Activated CD4-positive, alpha-beta T cell treated with anti-CD3 and anti-CD28 coated beads, Interleukin-2, amount 50 U/mL, for 1 hour (primary cell): ENCODE measurements around the gene SPSB1.

Experiments used
- DNase-seq: peaks from one replicate; pipeline ENCODE4 v3.0.0-alpha.2; 2020

The SPSB1 gene

DNA sequence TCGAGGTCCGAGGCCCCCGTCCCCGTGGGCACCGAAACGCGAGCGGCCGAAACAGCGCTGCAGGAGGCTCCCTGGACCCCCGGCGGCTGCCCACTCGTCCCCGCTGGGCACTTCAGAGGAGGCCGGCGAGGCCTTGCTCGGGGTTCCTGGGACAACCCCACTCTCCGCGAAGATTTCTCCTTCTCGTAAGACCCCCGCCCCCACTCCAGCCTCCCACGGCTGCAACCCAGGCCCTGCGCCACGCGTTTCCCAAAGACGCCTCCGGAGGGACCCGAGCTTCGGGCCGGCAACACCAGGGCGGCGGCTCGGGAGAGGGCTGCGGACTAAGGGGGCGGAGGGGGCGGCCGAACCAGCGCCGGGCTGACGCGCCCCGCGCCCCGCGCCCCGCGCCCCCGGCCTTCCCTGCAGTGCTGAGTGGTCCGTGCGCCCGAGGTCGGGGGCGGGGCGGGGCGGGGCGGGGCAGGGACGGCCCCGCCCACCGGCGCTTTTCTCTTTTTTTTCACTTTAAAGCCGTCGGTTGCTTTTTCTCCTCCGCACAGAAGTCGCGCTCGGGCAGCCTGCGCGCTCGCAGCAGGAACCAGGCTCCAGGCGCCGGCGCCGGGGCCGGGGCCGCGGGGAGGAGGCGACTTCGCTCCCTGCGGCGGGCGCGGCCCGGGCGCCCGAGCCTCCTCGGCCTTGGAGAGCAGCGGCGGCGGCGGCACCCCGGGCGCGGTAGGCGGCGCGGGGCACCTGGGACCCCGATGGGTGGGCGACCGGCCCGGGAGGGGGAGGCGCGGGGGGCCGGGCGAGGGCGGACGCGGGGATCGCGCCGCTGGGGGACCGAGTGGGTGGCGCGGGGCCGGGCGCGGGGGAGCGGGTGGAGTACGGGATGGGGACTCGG lies at the start of gene SPSB1:
SPSB1 (plus strand) TSS at position 534 of the 880 bp plus-strand sequence. CDS start 62,998 bp downstream, outside the sequence.
- DNase-seq, result peak; percentile 65

DNA sequence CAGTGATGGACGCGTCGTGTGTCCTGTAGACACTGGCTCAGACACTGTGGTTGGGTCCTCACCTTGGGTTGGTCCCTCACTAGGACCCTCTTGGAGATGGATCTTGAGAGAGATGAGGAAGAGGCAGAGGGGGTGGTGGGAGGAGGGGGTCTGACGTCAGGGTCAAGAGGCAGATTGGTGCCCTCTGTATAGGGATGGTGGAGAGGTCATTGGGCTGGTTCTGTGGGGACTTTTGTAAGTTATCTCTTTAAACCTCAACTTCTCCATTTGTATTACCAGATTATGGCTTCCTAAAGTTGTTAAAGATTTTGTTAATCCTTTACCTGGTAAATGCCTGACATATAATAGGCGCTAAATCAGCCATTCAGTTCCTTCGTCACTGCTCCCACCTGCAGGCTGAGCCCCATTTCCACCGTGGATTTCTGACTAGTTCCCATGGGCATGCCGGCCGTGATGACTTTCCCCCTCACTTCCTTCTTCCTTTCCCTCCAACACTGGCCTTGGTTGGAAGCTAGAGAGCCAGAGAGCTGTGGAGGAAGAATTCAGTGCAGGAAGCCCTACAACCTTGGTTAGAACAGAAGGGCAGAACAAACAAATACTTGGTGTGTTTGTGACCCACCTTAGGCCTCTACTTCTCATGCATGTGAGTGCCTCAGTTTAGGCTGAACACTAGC lies 49.5 kb upstream of the SPSB1 start:
- DNase-seq, result no peak

DNA sequence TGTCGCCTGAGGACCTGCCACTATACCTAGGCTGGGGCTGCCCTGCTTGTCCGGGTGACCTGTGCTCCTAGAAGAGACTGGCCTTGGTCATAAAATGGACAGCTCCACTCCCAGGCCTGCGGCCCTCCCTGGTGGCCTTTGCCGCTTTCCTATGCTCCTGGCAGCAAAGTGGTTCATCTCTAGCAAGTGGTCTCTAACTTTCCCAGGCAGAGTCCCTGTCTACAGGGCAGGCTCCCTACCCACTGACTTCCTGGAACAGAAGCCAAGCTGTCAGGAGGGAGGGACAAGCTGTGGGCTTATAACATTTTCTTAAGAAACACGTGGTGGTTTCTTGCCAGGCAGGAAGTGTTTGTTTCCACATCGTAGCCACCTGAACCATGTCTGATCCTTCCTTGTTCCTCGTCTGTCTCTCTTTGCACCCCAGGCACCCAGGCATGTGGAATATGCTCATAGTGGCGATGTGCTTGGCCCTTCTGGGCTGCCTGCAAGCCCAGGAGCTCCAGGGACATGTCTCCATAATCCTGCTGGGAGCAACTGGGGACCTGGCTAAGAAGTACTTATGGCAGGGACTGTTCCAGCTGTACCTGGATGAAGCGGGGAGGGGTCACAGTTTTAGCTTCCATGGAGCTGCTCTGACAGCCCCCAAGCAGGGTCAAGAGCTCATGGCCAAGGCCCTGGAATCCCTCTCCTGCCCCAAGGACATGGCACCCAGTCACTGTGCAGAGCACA lies 48.0 kb upstream of the SPSB1 start:
- no peak for DNase-seq

DNA sequence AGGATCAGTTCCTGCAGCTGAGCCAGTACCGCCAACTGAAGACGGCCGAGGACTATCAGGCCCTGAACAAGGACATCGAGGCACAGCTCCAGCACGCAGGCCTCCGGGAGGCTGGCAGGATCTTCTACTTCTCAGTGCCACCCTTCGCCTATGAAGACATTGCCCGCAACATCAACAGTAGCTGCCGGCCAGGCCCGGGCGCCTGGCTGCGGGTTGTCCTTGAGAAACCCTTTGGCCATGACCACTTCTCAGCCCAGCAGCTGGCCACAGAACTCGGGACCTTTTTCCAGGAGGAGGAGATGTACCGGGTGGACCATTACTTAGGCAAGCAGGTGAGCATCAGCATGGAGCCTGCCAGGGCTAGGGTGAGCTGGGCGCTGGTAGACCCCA lies 47.5 kb upstream of the SPSB1 start:
- DNase-seq, result no peak

DNA sequence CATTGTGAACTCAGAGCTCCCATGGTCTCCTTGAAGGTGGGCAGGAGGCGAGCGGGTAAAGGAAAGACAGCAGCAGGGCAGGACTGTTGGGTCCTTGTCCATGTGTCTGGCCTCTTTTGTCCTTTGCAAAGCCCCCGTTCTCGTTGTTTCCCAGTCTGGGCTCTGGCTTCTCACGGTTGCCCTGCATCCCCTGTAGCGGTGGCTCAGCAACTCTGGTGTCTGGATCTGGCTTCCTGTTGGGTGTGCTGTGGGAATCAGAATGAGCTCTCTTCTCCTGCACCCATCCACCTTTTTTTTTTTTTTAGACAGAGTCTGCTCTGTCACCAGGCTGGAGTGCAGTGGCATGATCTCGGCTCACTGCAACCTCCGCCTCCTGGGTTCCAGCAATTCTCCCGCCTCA lies 47.0 kb upstream of the SPSB1 start:
- no peak for DNase-seq

DNA sequence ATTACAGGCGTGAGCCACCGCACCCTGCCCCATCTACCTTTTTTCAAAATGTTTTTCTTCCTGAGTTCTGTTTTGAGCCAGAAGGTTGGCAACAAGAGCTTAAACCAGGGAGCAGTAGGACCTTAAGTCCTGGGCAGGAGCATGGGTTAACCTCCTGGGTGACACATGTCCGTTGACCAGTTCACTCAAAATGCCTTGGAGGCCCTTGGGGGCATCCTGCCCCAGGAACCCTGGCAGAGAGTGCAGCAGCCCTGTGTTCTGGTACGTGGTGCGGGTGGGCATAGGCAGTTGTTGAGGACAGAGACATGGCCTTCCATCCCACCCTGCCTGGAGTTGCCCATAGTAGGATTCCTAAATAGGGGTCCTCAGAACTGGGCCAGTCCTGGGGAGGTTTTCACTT lies 46.5 kb upstream of the SPSB1 start:
- DNase-seq, result no peak

DNA sequence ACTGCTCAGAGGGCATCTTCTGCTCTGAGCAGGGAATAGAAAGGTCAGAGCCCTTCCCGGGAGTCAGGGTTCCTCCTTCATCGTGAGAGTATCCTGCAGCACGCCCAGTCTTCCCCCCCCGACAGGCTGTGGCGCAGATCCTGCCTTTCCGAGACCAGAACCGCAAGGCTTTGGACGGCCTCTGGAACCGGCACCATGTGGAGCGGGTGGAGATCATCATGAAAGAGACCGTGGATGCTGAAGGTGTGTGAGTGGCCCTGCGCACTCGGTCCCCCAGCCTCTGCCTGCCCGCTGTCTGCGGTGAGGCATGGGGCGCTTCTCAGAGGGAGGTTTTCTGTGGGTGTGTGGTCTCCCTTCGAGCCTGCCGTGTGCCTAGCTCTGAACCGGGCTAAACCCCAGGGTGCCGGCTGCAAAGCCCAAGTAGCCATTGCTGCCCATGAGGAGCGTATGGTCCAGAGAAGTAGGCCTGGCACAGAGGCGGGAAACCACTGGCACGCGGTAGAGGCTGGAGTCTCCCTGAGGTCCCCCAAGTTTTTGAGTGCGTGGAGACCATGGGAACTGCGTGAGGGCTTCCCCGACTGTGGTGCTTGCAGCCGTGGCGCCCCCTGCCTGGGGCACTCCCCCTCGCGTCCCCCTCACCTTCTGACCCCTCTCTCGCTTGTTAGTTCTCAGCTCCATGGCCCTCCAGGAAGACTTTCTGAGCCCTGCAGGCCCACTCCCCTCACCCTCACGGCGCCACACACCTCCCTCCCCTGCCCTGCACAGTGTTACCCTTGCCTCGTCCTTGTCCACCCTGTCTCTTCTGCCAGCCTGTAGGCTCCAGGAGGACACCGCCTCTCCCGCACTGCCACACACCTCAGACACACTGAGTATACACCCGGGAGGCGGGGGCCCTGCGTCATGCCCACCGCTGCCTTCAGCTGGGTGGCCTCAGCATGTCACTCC lies 45.6 kb upstream of the SPSB1 start:
- DNase-seq, result no peak

DNA sequence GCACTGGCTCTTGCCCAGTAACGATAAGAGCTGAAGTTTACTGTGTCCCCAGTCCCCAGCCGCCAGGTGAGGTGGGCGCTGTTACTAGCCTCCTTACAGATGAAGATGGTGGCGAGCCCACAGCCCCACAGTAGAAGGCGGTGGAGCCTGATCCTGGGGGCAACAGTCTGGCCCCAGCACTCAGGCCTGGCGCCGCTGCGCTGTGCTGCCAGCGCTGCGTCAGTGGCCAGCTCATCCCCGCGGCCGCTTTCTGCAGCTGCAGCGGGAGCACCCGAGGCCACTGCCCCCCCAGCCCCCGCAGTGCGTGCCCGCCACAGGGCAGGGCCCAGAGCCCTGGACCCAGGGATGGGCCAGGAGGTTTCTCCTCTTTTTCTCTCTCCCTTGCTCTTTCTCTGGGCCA lies 44.8 kb upstream of the SPSB1 start:
- DNase-seq, result no peak

DNA sequence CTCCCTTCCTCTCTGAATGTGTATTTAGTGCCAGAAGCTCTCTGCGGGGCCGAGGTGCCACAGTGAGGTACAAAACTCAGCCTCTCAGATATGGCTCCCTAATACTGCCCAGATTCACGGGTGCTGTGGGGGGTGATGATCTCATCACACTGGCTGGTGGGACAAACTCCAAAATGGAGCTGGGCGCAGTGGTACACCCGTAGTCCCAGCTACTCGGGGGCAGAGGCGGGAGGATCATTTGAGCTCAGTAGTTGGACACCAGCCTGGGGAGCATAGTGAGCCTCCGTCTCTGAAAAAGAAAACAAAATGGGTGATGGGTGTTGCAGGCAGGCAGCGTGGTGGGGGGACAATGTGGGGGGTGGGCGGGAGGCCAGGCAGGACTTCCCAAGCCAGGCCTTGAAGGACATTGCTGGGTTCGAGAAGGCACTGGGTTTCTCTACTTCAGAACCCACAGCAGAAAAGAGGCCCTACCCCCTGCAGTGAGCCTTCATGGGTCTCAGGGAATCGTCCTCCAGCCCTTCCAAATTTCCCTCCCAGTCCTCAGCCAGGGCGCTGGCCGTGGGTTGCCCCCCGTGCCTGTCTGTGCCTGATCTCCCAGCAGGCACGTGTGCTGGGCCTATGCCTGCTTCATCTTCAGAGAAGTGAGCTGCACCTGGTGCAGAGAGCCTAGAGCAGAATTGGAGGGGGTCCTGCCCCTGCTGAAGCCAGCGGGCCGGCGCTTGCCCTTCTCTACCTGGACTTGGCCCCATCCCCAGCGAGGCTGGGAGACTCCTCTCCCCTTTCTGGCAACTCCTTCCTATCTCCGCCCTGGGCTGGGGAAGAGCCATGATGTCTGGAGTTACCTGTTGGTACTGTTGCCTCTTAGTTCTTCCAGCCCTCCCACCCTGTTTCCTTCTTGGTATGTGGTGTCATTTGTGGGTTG lies 44.1 kb upstream of the SPSB1 start:
- DNase-seq, result no peak

DNA sequence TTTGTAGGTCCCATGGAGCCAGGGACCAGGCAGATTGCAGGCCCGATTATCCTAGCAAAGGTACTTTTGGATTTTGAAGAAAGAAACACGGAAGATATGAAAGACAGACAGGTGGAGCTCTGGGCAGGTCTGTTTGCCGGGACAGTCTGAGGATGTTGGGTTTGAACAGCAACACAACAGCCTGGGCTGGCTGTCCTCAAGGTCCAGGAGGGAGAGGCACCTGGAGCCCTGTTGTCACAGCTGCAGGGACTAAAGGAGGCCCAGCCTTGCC lies 43.5 kb upstream of the SPSB1 start:
- DNase-seq, result no peak

DNA sequence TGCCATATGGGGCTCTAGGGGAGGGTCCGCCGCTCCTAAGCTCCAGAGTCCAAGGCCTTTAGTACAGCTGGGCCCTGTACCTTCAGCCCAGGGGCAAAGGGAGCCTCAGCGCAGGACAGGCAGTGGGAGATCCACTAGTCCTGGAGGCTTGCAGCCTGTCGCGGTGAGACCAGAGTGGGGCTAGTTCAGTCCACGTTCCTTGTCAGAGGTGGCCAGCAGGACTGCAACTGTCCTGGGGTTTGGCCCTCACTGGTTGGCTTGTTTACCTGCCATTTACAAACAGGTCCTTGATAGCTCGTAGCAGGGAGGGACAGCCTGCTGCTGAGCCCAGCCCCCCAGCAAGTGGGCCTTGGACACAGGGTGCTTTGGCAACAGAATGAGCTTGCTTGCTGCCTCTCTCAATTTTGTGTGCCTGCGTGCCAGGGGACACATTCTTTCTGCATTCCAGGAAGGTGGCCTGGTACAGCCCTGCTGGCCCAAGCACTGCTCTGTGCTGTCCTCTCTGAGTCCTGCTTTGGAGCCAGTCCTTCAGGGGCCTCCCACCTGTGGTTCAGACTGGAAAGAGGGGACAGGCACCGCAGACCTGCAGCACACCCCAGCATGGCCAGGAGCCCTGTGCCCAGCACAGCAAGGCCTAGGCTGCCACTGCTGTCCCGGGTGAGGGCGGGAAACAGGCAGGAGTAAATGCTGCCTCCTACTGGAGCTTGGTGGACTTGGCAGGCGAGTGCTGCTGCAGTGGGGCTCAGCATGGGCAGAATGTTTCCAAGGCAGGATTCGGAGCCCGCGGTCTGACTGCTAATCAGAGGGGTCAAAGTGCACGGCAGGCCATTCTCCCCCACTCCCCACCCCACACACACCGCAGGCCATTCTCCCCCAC lies 42.9 kb upstream of the SPSB1 start:
- peak; percentile 10 for DNase-seq

DNA sequence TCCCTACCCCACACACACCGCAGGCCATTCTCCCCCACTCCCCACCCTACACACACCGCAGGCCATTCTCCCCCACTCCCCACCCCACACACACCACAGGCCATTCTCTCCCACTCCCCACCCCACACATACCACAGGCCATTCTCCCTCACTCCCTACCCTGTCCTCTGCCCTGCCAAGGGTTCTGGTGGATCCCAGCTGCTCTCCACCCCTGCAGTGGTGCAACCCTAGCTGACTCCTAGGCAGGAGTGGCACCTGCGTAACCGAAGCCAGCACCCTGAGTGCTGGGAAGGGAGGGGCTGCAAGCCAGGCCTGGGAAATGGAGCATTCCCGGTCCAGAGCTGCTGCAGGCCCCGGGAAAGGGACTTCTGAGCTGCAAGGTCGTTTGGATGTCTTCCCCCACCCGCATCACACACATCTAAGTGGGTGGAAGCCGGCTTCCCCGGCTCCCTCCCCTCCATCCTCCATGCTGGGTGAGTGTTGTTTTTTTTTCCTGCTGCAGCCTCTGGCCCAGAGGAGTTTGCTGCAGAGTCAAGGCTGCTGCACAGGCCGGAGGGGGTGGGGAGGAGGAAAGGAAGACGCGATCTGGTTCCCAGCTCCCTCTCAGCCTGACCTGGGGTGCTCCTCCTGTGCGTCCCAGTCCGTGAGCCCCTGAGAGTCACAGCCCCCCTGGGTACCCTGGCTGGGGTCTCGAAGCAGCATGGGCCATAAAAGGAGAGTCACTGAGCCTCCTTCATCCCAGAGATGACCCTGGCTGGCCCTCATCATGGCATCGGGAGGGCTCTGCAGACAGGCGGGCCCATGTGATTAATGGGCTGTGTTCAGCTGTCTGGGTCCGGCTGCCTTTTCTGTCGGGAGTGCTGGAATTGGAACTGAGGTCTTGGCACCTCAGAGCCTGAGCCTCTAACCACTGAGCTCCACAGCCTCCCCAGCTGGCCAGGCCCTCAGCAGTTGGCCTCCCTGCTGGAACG lies 42.0 kb upstream of the SPSB1 start:
- DNase-seq, result no peak

DNA sequence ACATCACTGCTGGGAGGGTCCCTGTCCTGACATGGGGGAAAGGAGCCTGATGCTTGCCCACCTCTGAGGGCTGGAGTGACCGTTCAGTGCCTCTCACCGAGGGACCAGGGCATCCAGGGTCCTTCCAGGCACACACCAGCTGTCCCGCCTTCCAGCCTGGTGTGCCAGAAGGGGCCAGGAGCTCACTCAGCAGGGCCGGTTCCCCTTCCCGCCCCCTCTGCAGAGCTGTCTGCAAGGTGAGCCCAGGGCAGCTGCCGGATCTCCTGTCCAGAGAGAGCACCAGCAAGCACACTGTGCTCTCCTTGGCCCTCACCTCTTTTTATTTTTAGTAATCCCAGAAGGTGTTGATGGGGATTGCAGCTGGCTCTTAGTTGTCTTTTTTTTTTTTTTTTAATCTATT lies 41.2 kb upstream of the SPSB1 start:
- DNase-seq, result no peak

DNA sequence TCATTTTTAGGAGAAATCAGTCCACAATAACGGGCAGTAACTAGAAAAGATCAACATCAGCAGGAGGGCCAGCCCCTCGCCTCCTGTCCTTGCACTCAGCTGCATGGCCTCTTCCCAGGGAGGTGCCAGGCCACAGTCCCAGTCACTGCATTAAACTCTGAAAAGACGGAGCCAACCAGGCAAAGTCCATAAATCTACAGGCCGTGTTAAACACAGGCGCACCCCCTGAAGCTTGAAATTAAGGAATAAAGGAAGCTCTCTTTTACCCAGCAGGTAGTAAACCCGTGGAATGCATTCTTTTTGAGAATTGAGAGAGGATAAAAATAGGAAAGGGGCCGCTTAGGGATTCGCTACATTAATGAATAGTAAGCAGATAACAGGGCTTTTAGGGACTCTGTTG lies 39.7 kb upstream of the SPSB1 start:
- DNase-seq, result no peak

DNA sequence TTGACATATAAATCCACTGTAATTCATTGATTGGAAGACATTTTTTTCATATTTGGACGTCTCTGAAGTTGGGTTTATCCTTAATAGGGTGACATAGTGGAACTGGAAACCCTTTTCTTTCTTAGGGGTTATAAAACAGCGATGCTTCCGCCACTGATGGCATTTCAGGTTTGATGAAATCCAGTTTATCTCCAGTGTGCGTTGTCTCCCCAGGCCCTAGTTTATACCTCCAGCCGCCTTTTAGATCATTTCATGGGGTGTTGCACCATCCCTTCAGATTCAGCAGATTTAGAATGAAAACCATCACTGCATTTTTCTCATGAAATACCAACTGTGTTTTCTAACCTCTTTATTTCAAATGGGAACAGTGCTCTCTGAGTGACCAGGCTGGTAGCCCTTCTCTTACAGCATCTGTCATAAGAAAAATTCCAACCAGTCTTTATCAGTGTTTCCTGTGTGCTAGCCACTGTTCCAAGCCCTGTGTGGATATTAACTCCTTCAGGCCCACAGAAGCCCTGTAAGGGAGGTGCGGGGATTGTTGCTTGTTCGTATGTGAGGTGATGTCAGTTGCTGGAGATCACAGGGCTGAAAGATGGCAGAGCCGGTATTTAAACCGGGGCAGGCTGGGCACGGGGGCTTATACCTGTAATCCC lies 39.1 kb upstream of the SPSB1 start:
- no peak for DNase-seq

DNA sequence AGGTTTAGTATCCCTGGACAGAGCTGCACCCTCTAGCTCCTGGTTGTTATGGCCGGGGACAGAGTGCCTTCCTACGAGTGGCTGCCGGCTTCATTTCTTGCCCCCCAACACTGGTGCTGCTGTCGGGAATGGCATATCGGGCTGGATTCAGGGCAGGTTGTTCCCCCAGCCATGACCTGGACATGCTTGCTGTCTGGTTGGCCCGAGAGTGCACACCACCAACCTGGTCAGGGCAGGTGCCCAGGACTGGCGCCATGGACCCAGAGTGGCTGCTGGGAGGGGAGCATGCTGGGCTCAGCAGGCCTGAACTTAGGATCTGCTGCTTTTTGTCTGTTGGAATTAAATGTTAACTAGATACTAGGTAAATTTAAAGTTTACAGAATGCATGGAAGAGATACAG lies 36.4 kb upstream of the SPSB1 start:
- no peak for DNase-seq

DNA sequence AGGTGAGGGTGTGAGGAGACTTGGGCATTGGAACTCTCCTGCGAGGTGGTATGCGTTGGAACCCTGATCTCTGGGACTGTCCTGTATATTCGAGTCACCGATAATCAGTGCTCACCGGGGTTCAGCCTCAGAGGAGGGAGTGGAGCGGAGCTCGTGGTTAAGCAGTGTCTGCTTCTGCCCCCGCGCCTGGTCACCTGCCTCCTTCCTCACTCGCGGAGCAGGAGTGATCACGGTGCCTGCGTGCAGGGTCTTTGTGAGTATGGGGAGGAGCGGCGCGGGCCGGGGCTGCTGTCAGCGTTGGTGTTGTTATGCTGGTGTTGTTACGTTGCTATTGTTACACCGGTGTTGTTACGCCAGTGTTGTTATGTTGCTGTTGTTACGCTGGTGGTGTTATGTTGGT lies 34.8 kb upstream of the SPSB1 start:
- DNase-seq, result no peak

DNA sequence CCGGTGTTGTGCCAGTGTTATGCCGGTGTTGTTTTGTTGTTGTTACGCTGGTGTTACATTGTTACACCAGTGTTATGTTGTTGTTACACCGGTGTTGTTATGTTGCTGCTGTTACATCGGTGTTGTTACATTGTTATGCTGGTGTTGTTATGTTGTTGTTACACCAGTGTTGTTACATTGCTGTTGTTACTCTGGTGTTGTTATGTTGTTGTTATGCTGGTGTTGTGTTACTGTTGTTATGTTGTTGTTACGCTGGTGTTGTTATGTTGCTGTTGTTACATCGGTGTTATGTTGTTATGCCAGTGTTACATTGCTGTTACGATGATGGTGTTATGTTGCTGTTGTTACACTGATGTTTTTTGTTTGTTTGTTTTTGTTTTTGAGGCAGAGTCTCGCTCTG lies 34.1 kb upstream of the SPSB1 start:
- DNase-seq, result no peak
